Loucy (cell line): ENCODE measurements around the gene TAF11L11.
A peak's percentile ranks its signal among the peaks of the same experiment; 100 is the strongest.
"Not testable (repeated sequence)": the region's sequence is repeated elsewhere in the genome, so short reads cannot be mapped to it uniquely, and the experiment has no call there.

ENCODE experiments used
- H2AFZ ChIP-seq: fragments of 200-600 bp; sonication (generic); 2 replicates; pipeline ENCODE4 v1.6.0; 2016; ENCODE audit warnings: antibody characterized with exemption, mild to moderate bottlenecking, low read length, moderate library complexity
- H3F3A ChIP-seq: fragments of 200-600 bp; 2 replicates; pipeline ENCODE4 v1.6.0; 2016; ENCODE audit warnings: antibody characterized with exemption, low read depth, mild to moderate bottlenecking
- H3K27me3 ChIP-seq: fragments of 200-600 bp; sonication (generic); 2 replicates; pipeline ENCODE4 v1.6.1; 2014; ENCODE audit warnings: low read length, mild to moderate bottlenecking; ENCODE audit not compliant: insufficient read depth, poor library complexity, severe bottlenecking
- H3K36me3 ChIP-seq: fragments of 200-600 bp; sonication (generic); 2 replicates; pipeline ENCODE4 v1.6.1; 2016; ENCODE audit warnings: low read length; ENCODE audit not compliant: insufficient read depth
- H3K4me1 ChIP-seq: fragments of 200-600 bp; sonication (generic); 2 replicates; pipeline ENCODE4 v1.5.1; 2014; ENCODE audit warnings: low read length, mild to moderate bottlenecking; ENCODE audit not compliant: insufficient read depth, poor library complexity, severe bottlenecking
- H3K4me2 ChIP-seq: fragments of 200-600 bp; sonication (generic); 2 replicates; pipeline ENCODE4 v1.6.0; 2014; ENCODE audit warnings: antibody characterized with exemption, low read length, low read depth, mild to moderate bottlenecking; ENCODE audit not compliant: poor library complexity, severe bottlenecking
- H3K4me3 ChIP-seq: fragments of 200-600 bp; sonication (generic); 2 replicates; pipeline ENCODE4 v1.5.1; 2014; ENCODE audit warnings: low read length, mild to moderate bottlenecking, mixed read lengths; ENCODE audit not compliant: poor library complexity, severe bottlenecking
- H3K79me2 ChIP-seq: fragments of 200-600 bp; sonication (generic); 2 replicates; pipeline ENCODE4 v1.6.1; 2014; ENCODE audit warnings: low read length; ENCODE audit not compliant: insufficient read depth
- H3K9ac ChIP-seq: fragments of 200-600 bp; sonication (generic); 2 replicates; pipeline ENCODE4 v1.6.0; 2014; ENCODE audit warnings: mild to moderate bottlenecking, low read depth, low read length, moderate library complexity; ENCODE audit not compliant: poor library complexity, severe bottlenecking
- H3K9me2 ChIP-seq: fragments of 200-600 bp; sonication (generic); replicated peaks from 2 replicates; pipeline ENCODE4 v1.6.1; 2016; ENCODE audit warnings: low read depth, low read length, mixed read lengths
- H3K9me3 ChIP-seq: fragments of 200-600 bp; sonication (generic); 2 replicates; pipeline ENCODE4 v1.6.1; 2014; ENCODE audit warnings: mild to moderate bottlenecking, antibody characterized with exemption, low read length, low read depth; ENCODE audit not compliant: insufficient read depth
- H4K20me1 ChIP-seq: fragments of 200-600 bp; sonication (generic); 2 replicates; pipeline ENCODE4 v1.6.0; 2014; ENCODE audit warnings: antibody characterized with exemption, low read length, mild to moderate bottlenecking; ENCODE audit not compliant: insufficient read depth, poor library complexity, severe bottlenecking
- EZH2phosphoT487 ChIP-seq: fragments of 200-600 bp; IDR thresholded peaks from 2 replicates; pipeline ENCODE4 v1.6.1; 2018; ENCODE audit warnings: antibody characterized with exemption, mild to moderate bottlenecking, moderate library complexity, borderline replicate concordance
- TF ChIP-seq, protein P1 (sequence below): fragments of 200-600 bp; sonication (generic); conservative IDR thresholded peaks from 2 replicates; pipeline ENCODE4 v1.5.1; 2014; ENCODE audit warnings: mild to moderate bottlenecking, antibody characterized with exemption, low read length

The TAF11L11 gene

DNA sequence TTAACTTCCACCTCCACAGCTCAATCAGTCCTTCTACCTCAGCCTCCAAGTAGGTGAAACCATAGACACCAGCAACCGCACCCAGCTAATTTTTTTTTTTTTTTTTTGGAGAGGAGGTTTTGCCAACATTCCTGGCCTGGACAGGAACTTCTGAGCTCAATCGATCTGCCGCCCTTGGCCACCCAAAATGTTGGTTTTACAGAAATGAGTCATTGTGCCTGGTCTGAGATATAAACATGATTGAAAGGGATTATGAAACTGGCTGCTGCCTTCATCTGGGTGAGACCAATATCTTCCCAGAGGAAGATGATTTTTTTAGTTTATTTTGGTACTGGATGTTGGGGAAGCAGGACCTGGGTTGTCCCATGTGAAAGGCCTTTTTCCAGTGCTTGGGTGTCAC, 15.4 kb downstream of the TAF11L11 start:
- no peak overlapping the region for H3K4me2 ChIP-seq
- H3K36me3 ChIP-seq: no peaks in the 10 kb centered on the region
- H2AFZ ChIP-seq: no peak overlapping the region
- H3K27me3 ChIP-seq: no peaks in the 10 kb centered on the region
- no peaks in the 10 kb centered on the region for H3K9me3 ChIP-seq
- H3F3A ChIP-seq: no peaks in the 10 kb centered on the region
- H3K9me2 ChIP-seq: no peaks in the 10 kb centered on the region
- no peaks in the 10 kb centered on the region for H3K4me1 ChIP-seq
- H3K79me2 ChIP-seq: no peaks in the 10 kb centered on the region
- no peaks in the 10 kb centered on the region for H4K20me1 ChIP-seq
- no peak overlapping the region for H3K4me3 ChIP-seq
- no peak for TF ChIP-seq EZH2phosphoT487
- TF ChIP-seq, protein P1, sequence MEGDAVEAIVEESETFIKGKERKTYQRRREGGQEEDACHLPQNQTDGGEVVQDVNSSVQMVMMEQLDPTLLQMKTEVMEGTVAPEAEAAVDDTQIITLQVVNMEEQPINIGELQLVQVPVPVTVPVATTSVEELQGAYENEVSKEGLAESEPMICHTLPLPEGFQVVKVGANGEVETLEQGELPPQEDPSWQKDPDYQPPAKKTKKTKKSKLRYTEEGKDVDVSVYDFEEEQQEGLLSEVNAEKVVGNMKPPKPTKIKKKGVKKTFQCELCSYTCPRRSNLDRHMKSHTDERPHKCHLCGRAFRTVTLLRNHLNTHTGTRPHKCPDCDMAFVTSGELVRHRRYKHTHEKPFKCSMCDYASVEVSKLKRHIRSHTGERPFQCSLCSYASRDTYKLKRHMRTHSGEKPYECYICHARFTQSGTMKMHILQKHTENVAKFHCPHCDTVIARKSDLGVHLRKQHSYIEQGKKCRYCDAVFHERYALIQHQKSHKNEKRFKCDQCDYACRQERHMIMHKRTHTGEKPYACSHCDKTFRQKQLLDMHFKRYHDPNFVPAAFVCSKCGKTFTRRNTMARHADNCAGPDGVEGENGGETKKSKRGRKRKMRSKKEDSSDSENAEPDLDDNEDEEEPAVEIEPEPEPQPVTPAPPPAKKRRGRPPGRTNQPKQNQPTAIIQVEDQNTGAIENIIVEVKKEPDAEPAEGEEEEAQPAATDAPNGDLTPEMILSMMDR: no peak
- no peak overlapping the region for H3K9ac ChIP-seq

DNA sequence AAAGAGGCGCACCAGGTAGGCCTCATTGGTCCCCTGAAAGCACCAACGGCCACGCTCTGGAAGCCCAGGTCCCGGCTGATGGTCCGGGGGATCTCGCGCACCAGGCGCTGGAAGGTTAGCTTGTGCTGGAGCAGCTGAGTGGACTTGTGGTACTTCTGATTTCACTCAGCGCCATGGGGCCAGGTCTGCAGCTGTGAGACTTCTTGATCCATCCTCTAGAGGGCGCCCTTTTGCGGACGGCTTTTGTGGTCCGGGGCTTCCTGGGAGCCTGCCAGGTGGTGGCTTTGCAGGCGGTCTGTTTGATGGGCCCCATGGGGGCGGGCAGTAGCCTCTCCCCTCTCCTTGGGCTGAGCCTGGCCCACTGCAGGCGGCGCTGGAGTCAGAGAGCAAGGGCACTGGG, 16.6 kb downstream of the TAF11L11 start:
- no peak overlapping the region for H3K9ac ChIP-seq
- H3K4me1 ChIP-seq: no peaks in the 10 kb centered on the region
- no peaks in the 10 kb centered on the region for H3K36me3 ChIP-seq
- H2AFZ ChIP-seq: no peak overlapping the region
- no peaks in the 10 kb centered on the region for H3F3A ChIP-seq
- no peaks in the 10 kb centered on the region for H4K20me1 ChIP-seq
- no peaks in the 10 kb centered on the region for H3K27me3 ChIP-seq
- no peaks in the 10 kb centered on the region for H3K9me3 ChIP-seq
- no peak overlapping the region for H3K4me2 ChIP-seq
- H3K79me2 ChIP-seq: no peaks in the 10 kb centered on the region
- H3K9me2 ChIP-seq: no peaks in the 10 kb centered on the region
- no peak overlapping the region for H3K4me3 ChIP-seq
- no peak for TF ChIP-seq EZH2phosphoT487
- TF ChIP-seq, protein P1: peak; percentile 18; the same call in 1 of the 2 replicates

DNA sequence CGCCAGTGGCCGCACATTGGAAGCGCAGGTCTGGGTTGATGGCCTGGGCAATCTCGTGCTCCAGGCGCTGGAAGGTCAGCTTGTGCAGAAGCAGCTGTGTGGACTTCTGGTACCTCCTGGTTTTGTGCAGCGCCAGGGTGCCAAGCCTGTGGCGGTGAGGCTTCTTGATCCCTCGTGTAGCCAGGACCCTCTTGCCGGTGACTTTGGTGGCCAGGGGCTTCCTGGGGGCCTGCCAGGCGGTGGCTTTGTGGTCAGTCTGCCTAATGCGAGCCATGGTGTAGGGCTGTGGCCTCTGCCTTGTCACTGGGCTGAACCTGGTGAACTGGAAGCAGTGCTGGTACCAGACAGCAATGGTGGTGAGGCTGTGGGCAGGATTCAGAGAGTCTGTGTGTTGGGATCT, 21.7 kb downstream of the TAF11L11 start:
- Histone ChIP-seq H3K9me2 (no peaks in the 10 kb centered on the region), H3K4me1 (no peaks in the 10 kb centered on the region), H3K36me3 (no peaks in the 10 kb centered on the region), H3F3A (no peaks in the 10 kb centered on the region), H3K9ac (no peak overlapping the region), H3K4me3 (no peak overlapping the region), H3K27me3 (no peaks in the 10 kb centered on the region), H3K4me2 (no peak overlapping the region), H3K9me3 (no peaks in the 10 kb centered on the region), H2AFZ (no peak overlapping the region), H4K20me1 (no peaks in the 10 kb centered on the region), H3K79me2 (no peaks in the 10 kb centered on the region)
- TF ChIP-seq, protein P1: no peak
- TF ChIP-seq EZH2phosphoT487: no peak

DNA sequence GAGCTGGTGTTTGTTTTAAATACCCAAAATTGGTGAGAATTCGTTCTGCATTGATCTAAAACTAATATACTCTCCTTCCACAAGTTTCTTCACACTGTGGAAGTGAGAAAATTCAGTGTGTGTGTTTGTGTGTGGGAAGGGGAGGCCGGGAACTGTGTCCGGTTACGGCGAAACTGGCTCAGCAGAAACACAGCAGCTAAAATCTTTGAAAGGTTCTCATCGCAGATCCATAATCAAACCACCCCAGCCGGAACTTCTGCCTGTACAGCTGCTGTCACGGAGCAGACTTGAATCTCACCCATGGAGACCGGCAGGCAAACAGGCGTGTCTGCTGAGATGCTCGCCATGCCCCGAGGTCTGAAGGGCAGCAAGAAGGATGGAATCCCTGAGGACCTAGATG, 27.8 kb downstream of the TAF11L11 start, which contains the start of gene TAF11L13:
TAF11L13 (plus strand) TSS at position 301 of the 400 bp plus-strand sequence.
- H3K9me3 ChIP-seq, H3K4me3 ChIP-seq, H2AFZ ChIP-seq, H3K27me3 ChIP-seq, H3K9me2 ChIP-seq, H3K36me3 ChIP-seq, H3K4me1 ChIP-seq, H3K9ac ChIP-seq, H3F3A ChIP-seq, H3K4me2 ChIP-seq, H4K20me1 ChIP-seq, H3K79me2 ChIP-seq: not testable (repeated sequence)
